K562 (cell line): ENCODE measurements around the gene PTPRF. TPM values are rescaled to one million over a fixed set of nuclear protein-coding genes. Genes with fewer than 3 reads are reported as not detected.

Experiments used
- CXXC5 ChIP-seq: fragments of 250-450 bp; sonication (Bioruptor Pico); IDR thresholded peaks from 2 replicates; pipeline ENCODE4 v1.8.0; 2022; ENCODE audit warnings: inconsistent platforms, mild to moderate bottlenecking, moderate library complexity
- DEAF1 ChIP-seq: fragments of 450-650 bp; formaldehyde crosslinking; IDR thresholded peaks from 2 replicates; pipeline ENCODE4 v1.4.0; 2020; ENCODE audit warnings: mild to moderate bottlenecking, moderate library complexity
- ETS1 ChIP-seq: conservative IDR thresholded peaks from 2 replicates; pipeline ENCODE4 v1.6.1; 2011; ENCODE audit warnings: low read depth, mild to moderate bottlenecking, low read length; ENCODE audit not compliant: control insufficient read depth
- GATAD2A ChIP-seq: fragments of 450-650 bp; IDR thresholded peaks from 2 replicates; pipeline ENCODE4 v1.6.1; 2017
- HDGF ChIP-seq: fragments of 450-650 bp; IDR thresholded peaks from 2 replicates; pipeline ENCODE4 v1.6.1; 2016
- KAT2B ChIP-seq: IDR thresholded peaks from one replicate; pipeline ENCODE4 v1.6.1; 2012; ENCODE audit warnings: low read depth, mild to moderate bottlenecking, control low read depth, inconsistent platforms, low read length, moderate library complexity
- RAD21 ChIP-seq, 2 experiments: fragments of 250-450 bp in 1 of 2; fragments of 450-650 bp in 1 of 2; sonication (Bioruptor Pico) in 1 of 2; formaldehyde crosslinking in 1 of 2; IDR thresholded peaks in 1 of 2; conservative IDR thresholded peaks in 1 of 2; 2 replicates each; pipeline versions ENCODE4 v1.4.0 to v1.8.0; 2020 to 2022; ENCODE audit warnings: mild to moderate bottlenecking in 2 of 2, moderate library complexity in 1 of 2
- RBM15 ChIP-seq: fragments of 200-400 bp; formaldehyde crosslinking; IDR thresholded peaks from 2 replicates; pipeline ENCODE4 v1.6.1; 2018; ENCODE audit warnings: mild to moderate bottlenecking, low read length, moderate library complexity; ENCODE audit not compliant: insufficient read depth
- SP1 ChIP-seq: sonication (generic); formaldehyde crosslinking; IDR thresholded peaks from 2 replicates; pipeline ENCODE4 v1.8.1; 2022; ENCODE audit warnings: mild to moderate bottlenecking, missing genetic modification reagents
- ZC3H11A ChIP-seq: IDR thresholded peaks from 2 replicates; pipeline ENCODE4 v1.6.1; 2012; ENCODE audit warnings: low read depth, low read length, improper control_type of control experiment
- ZNF609 ChIP-seq: sonication (generic); formaldehyde crosslinking; IDR thresholded peaks from 2 replicates; pipeline ENCODE4 v1.8.1; 2023; ENCODE audit warnings: missing genetic modification reagents, mild to moderate bottlenecking, borderline replicate concordance
- ZNF699 ChIP-seq: fragments of 250-450 bp; sonication (Bioruptor Pico); IDR thresholded peaks from 2 replicates; pipeline ENCODE4 v1.8.0; 2021; ENCODE audit warnings: mild to moderate bottlenecking, moderate library complexity; ENCODE audit not compliant: insufficient replicate concordance
- polyA plus RNA-seq, 8 experiments: library from polyadenylated mRNA; depleted of rRNA in 4 of 8; stranded (reverse) in 5 of 8; unstranded in 3 of 8; fragments of >200 nt; fragmentation: Nextera tagmentation in 2 of 8; fragmentation: Illumina TruSeq in 1 of 8; extraction: Ambion mirVana in 2 of 8; extraction: Trizol in 1 of 8; gene quantifications; 2 replicates each; pipeline versions ENCODE4 v1.2.1 to v1.2.3, GENCODE V29; 2011 to 2014; ENCODE audit warnings: inconsistent platforms in 1 of 8, missing spikeins in 1 of 8
- total RNA-seq, 7 experiments: library from RNA; depleted of rRNA in 6 of 7; stranded (reverse); fragments of >200 nt in 6 of 7; fragmentation: Illumina TruSeq in 2 of 7; extraction: Trizol in 2 of 7; gene quantifications; 2 replicates each; pipeline versions ENCODE4 v1.2.1 to v1.2.3, GENCODE V29; 2011 to 2021; ENCODE audit warnings: low replicate concordance in 1 of 7
- TF ChIP-seq, protein P1 (sequence below): sonication (generic); formaldehyde crosslinking; IDR thresholded peaks from 2 replicates; pipeline ENCODE4 v1.8.1; 2023; ENCODE audit warnings: mild to moderate bottlenecking, missing genetic modification reagents
- TF ChIP-seq, protein P2 (sequence below): fragments of 200-800 bp; sonication (Bioruptor generic); IDR thresholded peaks from 2 replicates; pipeline ENCODE4 v1.6.1; 2017; ENCODE audit warnings: missing genetic modification characterization, missing compliant biosample characterization

Gene PTPRF
- total and polyA plus RNA-seq, 9 of the 15 experiments (the other 6 are each of a cell fraction or from before 2014, with no cell fraction given), result 0.13 to 4.3 (median 1.1) TPM

DNA sequence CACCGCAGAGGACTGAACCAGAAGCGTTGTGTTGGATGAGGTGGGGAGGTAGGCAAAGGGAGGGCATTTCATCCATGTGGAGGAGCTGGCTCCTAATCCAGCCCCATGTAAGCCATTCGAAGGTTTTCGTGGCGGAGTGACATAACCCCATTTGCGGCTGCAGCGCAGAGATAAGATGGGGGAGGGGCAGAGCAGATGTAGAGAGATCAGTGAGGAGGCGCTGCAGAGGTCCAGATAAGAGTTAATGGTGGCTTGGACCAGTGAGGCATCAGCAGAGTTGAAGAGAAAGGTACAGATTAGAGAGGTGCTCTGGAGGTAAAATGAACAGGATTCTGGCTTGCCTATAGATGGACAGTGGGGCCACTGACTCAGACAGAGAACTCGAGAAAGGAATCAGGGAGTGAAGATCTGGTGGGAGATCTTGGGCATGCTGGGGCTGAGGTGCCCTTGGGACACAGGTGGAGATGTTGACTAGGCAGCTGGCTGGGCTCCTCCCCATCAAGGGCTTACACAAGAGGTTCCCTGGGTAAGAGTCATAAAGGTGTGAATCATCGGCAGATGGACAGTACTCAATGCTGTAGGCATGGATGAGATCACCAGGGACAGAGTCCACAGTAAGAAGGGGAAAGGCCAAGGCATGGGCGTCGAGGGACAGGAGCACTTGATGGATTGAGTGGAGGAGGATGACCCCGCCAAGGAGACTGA is 7.8 kb upstream of the PTPRF start (continued):
- peak; percentile 95 for TF ChIP-seq ETS1
- peak; percentile 88; the same call in 1 of the 2 replicates for TF ChIP-seq SP1
- TF ChIP-seq KAT2B, result no peak
- TF ChIP-seq RBM15, result no peak
- TF ChIP-seq, protein P1, sequence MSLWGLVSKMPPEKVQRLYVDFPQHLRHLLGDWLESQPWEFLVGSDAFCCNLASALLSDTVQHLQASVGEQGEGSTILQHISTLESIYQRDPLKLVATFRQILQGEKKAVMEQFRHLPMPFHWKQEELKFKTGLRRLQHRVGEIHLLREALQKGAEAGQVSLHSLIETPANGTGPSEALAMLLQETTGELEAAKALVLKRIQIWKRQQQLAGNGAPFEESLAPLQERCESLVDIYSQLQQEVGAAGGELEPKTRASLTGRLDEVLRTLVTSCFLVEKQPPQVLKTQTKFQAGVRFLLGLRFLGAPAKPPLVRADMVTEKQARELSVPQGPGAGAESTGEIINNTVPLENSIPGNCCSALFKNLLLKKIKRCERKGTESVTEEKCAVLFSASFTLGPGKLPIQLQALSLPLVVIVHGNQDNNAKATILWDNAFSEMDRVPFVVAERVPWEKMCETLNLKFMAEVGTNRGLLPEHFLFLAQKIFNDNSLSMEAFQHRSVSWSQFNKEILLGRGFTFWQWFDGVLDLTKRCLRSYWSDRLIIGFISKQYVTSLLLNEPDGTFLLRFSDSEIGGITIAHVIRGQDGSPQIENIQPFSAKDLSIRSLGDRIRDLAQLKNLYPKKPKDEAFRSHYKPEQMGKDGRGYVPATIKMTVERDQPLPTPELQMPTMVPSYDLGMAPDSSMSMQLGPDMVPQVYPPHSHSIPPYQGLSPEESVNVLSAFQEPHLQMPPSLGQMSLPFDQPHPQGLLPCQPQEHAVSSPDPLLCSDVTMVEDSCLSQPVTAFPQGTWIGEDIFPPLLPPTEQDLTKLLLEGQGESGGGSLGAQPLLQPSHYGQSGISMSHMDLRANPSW, result peak; percentile 90; the same call in 1 of the 2 replicates
- 0 out of 2 replicates have a peak, but pooled peaks have one; percentile 93 for TF ChIP-seq ZNF609 (CRISPR knock-in tag)
- TF ChIP-seq CXXC5 (CRISPR knock-in tag), result peak; percentile 98
- 0 out of 2 replicates have a peak, but pooled peaks have one; percentile 52 for TF ChIP-seq DEAF1 (CRISPR knock-in tag)
- peak in 1 of 2 experiments; percentile 12; a peak in 1 of 4 replicates for TF ChIP-seq RAD21 (CRISPR knock-in tag; conservative IDR thresholded peaks at IDR 0.05 in 1 of 2, IDR thresholded peaks at IDR 0.05 in 1 of 2)
- no peak; the same call in 1 of the 2 replicates for TF ChIP-seq ZC3H11A
- peak; percentile 94 for TF ChIP-seq GATAD2A
- TF ChIP-seq HDGF, result 0 out of 2 replicates have a peak, but pooled peaks have one; percentile 80
- no peak for TF ChIP-seq ZNF699 (CRISPR knock-in tag)
- TF ChIP-seq, protein P2, sequence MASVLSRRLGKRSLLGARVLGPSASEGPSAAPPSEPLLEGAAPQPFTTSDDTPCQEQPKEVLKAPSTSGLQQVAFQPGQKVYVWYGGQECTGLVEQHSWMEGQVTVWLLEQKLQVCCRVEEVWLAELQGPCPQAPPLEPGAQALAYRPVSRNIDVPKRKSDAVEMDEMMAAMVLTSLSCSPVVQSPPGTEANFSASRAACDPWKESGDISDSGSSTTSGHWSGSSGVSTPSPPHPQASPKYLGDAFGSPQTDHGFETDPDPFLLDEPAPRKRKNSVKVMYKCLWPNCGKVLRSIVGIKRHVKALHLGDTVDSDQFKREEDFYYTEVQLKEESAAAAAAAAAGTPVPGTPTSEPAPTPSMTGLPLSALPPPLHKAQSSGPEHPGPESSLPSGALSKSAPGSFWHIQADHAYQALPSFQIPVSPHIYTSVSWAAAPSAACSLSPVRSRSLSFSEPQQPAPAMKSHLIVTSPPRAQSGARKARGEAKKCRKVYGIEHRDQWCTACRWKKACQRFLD, result peak; percentile 99
